ENCODE results near the gene CHMP4B.

CHMP4B gene

DNA sequence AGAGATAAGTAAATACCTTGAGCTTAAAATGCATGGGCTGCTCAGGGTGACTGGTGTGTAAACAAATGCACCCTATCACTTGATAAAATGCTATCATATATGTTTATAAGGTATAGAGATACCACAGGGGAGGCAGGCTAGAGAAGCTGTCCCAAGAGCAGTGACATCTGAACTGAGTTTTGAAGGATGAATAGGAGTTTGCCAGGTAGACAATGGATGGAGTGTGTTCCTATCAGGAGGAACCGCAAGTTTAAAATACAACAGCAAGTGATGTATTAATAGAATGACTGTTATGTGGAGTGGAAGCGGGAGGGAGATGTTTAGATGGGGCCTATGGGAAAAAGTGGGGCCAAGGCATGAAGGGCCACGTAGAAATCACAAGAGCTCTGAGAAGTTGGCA is 38.7 kb upstream of the CHMP4B start:
- ATAC-seq: no peak
- peak; percentile 92 for TF ChIP-seq ZFP3 (CRISPR knock-in tag; IDR thresholded peaks at IDR 0.05)
- TF ChIP-seq, protein P1, sequence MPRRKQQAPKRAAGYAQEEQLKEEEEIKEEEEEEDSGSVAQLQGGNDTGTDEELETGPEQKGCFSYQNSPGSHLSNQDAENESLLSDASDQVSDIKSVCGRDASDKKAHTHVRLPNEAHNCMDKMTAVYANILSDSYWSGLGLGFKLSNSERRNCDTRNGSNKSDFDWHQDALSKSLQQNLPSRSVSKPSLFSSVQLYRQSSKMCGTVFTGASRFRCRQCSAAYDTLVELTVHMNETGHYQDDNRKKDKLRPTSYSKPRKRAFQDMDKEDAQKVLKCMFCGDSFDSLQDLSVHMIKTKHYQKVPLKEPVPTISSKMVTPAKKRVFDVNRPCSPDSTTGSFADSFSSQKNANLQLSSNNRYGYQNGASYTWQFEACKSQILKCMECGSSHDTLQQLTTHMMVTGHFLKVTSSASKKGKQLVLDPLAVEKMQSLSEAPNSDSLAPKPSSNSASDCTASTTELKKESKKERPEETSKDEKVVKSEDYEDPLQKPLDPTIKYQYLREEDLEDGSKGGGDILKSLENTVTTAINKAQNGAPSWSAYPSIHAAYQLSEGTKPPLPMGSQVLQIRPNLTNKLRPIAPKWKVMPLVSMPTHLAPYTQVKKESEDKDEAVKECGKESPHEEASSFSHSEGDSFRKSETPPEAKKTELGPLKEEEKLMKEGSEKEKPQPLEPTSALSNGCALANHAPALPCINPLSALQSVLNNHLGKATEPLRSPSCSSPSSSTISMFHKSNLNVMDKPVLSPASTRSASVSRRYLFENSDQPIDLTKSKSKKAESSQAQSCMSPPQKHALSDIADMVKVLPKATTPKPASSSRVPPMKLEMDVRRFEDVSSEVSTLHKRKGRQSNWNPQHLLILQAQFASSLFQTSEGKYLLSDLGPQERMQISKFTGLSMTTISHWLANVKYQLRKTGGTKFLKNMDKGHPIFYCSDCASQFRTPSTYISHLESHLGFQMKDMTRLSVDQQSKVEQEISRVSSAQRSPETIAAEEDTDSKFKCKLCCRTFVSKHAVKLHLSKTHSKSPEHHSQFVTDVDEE (CRISPR knock-in tag; IDR thresholded peaks at IDR 0.05): no peak

DNA sequence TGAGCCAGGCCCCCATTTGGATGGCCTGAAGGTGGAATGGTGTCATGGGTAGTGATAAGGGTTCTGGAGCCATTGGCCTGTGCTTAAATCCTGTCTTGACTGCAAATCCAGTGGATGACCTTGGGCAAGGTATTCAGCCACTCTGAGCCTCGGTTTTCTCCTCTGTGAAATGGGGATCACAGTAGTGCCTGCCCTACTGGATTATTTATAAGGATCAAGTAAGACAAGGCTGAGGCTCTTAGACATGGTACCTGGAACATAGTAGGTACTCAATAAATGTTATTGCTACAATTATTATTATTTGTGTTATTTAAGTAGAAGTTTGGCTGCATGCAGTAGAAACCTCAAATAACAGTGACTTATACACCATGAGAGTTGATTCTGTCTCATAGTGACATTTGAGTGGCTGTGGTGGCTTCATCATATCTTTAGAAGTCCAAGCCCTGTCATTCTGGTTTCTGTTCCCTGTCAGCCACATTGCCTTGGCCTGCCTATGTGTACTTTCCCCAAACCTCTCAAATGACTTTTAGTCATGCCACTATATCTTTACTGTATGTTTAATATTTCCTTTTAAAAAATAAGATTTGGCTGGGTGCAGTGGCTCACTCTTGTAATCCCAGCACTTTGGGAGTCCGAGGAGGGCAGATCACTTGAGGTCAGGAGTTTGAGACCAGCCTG is 37.6 kb upstream of the CHMP4B start:
- TF ChIP-seq, protein P2, sequence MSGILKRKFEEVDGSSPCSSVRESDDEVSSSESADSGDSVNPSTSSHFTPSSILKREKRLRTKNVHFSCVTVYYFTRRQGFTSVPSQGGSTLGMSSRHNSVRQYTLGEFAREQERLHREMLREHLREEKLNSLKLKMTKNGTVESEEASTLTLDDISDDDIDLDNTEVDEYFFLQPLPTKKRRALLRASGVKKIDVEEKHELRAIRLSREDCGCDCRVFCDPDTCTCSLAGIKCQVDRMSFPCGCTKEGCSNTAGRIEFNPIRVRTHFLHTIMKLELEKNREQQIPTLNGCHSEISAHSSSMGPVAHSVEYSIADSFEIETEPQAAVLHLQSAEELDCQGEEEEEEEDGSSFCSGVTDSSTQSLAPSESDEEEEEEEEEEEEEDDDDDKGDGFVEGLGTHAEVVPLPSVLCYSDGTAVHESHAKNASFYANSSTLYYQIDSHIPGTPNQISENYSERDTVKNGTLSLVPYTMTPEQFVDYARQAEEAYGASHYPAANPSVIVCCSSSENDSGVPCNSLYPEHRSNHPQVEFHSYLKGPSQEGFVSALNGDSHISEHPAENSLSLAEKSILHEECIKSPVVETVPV (CRISPR knock-in tag; IDR thresholded peaks at IDR 0.05): no peak
- TF ChIP-seq, protein P1 (CRISPR knock-in tag; IDR thresholded peaks at IDR 0.05): no peak
- TF ChIP-seq ZNF70 (CRISPR knock-in tag; IDR thresholded peaks at IDR 0.05) (no peak), ZC3H10 (CRISPR knock-in tag; IDR thresholded peaks at IDR 0.05) (no peak), ISL1 (CRISPR knock-in tag; IDR thresholded peaks at IDR 0.05) (no peak), BACH2 (CRISPR knock-in tag; IDR thresholded peaks at IDR 0.05; ENCODE audit: borderline replicate concordance) (no peak), TOX (CRISPR knock-in tag; IDR thresholded peaks at IDR 0.05; ENCODE audit: borderline replicate concordance) (no peak), ESRRG (CRISPR knock-in tag; IDR thresholded peaks at IDR 0.05) (no peak), PPARA (CRISPR knock-in tag; IDR thresholded peaks at IDR 0.05; ENCODE audit: borderline replicate concordance) (no peak), TCF4 (CRISPR knock-in tag; IDR thresholded peaks at IDR 0.05; ENCODE audit: borderline replicate concordance) (no peak), CSDC2 (CRISPR knock-in tag; IDR thresholded peaks at IDR 0.05) (no peak), ZNF565 (CRISPR knock-in tag; conservative IDR thresholded peaks at IDR 0.05; ENCODE audit: low read depth) (no peak), SNAI2 (CRISPR knock-in tag; IDR thresholded peaks at IDR 0.05) (no peak), ZFP3 (CRISPR knock-in tag; IDR thresholded peaks at IDR 0.05) (no peak), GLIS3 (CRISPR knock-in tag; IDR thresholded peaks at IDR 0.05) (no peak)
- ATAC-seq: no peak

DNA sequence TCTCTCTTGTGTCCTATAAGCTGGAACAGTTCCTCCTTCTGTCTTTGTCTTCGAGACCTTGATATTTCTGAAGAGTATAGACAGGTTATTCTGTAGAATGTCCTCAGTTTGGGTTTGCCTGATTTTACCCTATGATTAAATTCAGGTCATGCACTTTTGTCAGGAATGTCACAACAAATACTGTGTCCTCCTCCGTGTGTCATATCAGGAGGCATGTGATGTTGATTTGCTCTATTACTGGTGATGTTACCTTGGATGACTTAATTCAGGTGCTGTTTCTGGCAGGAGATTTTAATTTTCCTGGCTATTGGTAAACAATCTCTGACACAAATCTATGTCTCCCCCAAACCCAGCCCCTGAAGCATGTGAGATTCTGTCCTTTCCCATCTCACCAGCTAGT is 33.3 kb upstream of the CHMP4B start:
- no peak for ATAC-seq
- TF ChIP-seq BACH2 (CRISPR knock-in tag; IDR thresholded peaks at IDR 0.05; ENCODE audit: borderline replicate concordance) (no peak), ZNF8 (CRISPR knock-in tag; IDR thresholded peaks at IDR 0.05) (no peak), TCF4 (CRISPR knock-in tag; IDR thresholded peaks at IDR 0.05; ENCODE audit: borderline replicate concordance) (no peak), TOX (CRISPR knock-in tag; IDR thresholded peaks at IDR 0.05; ENCODE audit: borderline replicate concordance) (no peak), GLIS3 (CRISPR knock-in tag; IDR thresholded peaks at IDR 0.05) (no peak), OSR1 (CRISPR knock-in tag; IDR thresholded peaks at IDR 0.05) (no peak), CSDC2 (CRISPR knock-in tag; IDR thresholded peaks at IDR 0.05) (no peak), ZFP3 (CRISPR knock-in tag; IDR thresholded peaks at IDR 0.05) (no peak), RARB (CRISPR knock-in tag; IDR thresholded peaks at IDR 0.05) (no peak), ISL1 (CRISPR knock-in tag; IDR thresholded peaks at IDR 0.05) (no peak), ZFP30 (CRISPR knock-in tag; IDR thresholded peaks at IDR 0.05) (no peak), SNAI2 (CRISPR knock-in tag; IDR thresholded peaks at IDR 0.05) (no peak)
- TF ChIP-seq, protein P2 (CRISPR knock-in tag; IDR thresholded peaks at IDR 0.05): no peak
- TF ChIP-seq, protein P3, sequence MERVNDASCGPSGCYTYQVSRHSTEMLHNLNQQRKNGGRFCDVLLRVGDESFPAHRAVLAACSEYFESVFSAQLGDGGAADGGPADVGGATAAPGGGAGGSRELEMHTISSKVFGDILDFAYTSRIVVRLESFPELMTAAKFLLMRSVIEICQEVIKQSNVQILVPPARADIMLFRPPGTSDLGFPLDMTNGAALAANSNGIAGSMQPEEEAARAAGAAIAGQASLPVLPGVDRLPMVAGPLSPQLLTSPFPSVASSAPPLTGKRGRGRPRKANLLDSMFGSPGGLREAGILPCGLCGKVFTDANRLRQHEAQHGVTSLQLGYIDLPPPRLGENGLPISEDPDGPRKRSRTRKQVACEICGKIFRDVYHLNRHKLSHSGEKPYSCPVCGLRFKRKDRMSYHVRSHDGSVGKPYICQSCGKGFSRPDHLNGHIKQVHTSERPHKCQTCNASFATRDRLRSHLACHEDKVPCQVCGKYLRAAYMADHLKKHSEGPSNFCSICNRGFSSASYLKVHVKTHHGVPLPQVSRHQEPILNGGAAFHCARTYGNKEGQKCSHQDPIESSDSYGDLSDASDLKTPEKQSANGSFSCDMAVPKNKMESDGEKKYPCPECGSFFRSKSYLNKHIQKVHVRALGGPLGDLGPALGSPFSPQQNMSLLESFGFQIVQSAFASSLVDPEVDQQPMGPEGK (CRISPR knock-in tag; IDR thresholded peaks at IDR 0.05; ENCODE audit: borderline replicate concordance): no peak
- TF ChIP-seq, protein P1 (CRISPR knock-in tag; IDR thresholded peaks at IDR 0.05): no peak
- TF ChIP-seq, protein P4, sequence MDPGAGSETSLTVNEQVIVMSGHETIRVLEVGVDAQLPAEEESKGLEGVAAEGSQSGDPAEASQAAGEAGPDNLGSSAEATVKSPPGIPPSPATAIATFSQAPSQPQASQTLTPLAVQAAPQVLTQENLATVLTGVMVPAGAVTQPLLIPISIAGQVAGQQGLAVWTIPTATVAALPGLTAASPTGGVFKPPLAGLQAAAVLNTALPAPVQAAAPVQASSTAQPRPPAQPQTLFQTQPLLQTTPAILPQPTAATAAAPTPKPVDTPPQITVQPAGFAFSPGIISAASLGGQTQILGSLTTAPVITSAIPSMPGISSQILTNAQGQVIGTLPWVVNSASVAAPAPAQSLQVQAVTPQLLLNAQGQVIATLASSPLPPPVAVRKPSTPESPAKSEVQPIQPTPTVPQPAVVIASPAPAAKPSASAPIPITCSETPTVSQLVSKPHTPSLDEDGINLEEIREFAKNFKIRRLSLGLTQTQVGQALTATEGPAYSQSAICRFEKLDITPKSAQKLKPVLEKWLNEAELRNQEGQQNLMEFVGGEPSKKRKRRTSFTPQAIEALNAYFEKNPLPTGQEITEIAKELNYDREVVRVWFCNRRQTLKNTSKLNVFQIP (CRISPR knock-in tag; IDR thresholded peaks at IDR 0.05; ENCODE audit: borderline replicate concordance, low read depth): no peak
